RWPE1 (cell line): ENCODE measurements around the gene CTIF.

Experiments used
- CTCF ChIA-PET: fragments of 350-600 bp; sonication (Branson Sonifier 250); formaldehyde crosslinking; extraction: SDS; loops from one replicate; lab custom pipeline; 2021; lab: Yijun Ruan, JAX
- POLR2A ChIA-PET: fragments of 400-600 bp; formaldehyde crosslinking; extraction: SDS; loops from one replicate; lab custom pipeline; 2020; ENCODE audit warnings: antibody characterized with exemption; ENCODE audit not compliant: low non-redundant PET; lab: Yijun Ruan, JAX
- DNase-seq: peaks from one replicate; pipeline ENCODE4 v3.0.0; 2012; ENCODE audit warnings: low spot score
- H3K27ac ChIP-seq: fragments of 450-650 bp; 2 replicates; pipeline ENCODE4 v1.5.1; 2017
- TF ChIP-seq, protein P1 (sequence below): fragments of 450-650 bp; conservative IDR thresholded peaks from 2 replicates; pipeline ENCODE4 v1.5.1; 2017; ENCODE audit warnings: low read depth, mild to moderate bottlenecking

The CTIF gene

DNA sequence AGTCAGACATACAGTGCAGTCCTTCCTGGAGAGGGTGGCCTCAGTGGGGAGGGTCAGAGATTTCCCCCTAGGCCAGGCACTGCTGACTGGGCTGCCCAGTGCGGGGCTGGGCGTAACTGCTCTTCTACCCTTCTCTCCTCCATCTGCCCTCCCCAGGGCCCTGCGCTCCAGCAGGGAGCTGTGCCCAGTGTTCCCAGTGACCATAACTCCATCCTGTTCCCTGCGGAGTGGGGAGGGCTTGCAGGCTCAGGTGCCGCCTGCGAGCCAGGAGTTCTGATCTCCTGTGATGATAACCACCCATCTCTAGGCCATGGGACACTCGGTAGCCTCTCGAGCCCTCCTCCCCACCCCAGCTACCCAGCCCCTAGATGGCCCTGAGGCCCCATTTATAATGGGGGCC lies 304.3 kb downstream of the CTIF start:
- DNase-seq, result no peak
- ChIA-PET POLR2A (no interaction called here), CTCF (interaction anchor here (0.6 kb wide), 1 partner anchor 497 kb away, joined by 4 read pairs; no protein-coding TSS in a partner anchor)
- TF ChIP-seq, protein P1, sequence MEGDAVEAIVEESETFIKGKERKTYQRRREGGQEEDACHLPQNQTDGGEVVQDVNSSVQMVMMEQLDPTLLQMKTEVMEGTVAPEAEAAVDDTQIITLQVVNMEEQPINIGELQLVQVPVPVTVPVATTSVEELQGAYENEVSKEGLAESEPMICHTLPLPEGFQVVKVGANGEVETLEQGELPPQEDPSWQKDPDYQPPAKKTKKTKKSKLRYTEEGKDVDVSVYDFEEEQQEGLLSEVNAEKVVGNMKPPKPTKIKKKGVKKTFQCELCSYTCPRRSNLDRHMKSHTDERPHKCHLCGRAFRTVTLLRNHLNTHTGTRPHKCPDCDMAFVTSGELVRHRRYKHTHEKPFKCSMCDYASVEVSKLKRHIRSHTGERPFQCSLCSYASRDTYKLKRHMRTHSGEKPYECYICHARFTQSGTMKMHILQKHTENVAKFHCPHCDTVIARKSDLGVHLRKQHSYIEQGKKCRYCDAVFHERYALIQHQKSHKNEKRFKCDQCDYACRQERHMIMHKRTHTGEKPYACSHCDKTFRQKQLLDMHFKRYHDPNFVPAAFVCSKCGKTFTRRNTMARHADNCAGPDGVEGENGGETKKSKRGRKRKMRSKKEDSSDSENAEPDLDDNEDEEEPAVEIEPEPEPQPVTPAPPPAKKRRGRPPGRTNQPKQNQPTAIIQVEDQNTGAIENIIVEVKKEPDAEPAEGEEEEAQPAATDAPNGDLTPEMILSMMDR, result no peak
- H3K27ac ChIP-seq, result peak overlapping the region; percentile 11; the same call in 1 of the 2 replicates

DNA sequence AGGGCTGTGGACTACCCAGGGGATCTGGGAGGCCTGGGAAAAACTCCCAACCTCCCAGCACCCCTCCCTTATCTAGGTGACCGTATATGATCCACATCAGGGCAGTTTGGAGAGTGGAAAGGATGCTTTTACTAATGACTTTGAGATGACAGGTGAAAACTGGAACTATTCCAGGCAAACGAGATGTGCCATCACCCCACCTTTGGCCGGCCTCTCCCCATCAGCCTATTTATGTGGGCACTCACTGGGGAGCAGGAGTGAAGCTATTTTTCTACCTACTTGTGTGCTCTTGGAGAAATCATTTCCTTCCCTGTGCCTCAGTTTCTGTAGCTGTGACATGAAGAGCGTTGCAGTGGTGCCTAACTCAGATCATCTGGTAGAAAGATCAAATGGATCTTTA lies 304.8 kb downstream of the CTIF start:
- ChIA-PET CTCF (interaction anchor here (0.6 kb wide), 1 partner anchor 497 kb away, joined by 4 read pairs; no protein-coding TSS in a partner anchor), POLR2A (no interaction called here)
- DNase-seq, result no peak
- H3K27ac ChIP-seq, result no peak overlapping the region; the same call in 1 of the 2 replicates
- TF ChIP-seq, protein P1, result no peak

DNA sequence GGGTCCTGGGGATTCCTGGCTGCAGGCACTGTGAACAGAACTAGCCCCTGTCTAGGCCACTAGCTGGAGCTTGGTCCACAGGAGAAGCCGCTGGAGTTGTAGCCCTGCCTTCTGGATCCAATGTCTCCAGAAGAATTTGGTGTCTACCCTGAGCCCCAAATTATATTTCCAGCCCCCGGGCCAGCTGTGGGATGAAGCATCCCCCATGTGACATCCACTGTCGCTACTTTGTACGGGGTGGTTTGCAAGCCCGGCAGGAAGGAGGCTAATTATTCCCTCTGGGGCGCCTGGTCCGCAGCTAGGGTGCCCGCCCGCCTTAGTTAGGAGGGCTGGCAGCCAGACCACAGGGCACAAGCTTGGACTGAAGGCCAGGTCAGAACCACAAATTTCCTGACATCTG lies 305.4 kb downstream of the CTIF start:
- no peak overlapping the region for H3K27ac ChIP-seq
- ChIA-PET POLR2A (no interaction called here), CTCF (no interaction called here)
- no peak for DNase-seq
- TF ChIP-seq, protein P1, result no peak

DNA sequence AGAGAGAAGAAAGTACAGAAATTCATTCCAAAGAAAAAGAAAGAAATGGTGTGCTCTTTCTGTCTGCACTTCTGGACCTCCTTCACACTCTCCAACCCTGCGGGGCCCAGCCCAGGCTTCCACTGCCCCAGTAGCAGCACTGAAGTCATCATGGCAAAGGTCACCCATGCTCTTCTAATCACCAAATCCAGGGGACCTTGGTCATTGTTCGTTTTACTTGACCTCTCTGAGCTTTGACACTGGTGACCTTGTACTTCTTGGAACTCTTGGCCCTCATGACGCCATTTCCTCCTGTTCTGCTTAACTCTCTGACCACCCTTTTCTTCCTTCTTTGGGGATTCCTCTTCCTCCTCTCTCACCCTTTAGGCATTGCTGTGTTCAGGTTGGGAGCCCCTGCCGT lies 306.3 kb downstream of the CTIF start:
- DNase-seq, result no peak
- TF ChIP-seq, protein P1, result no peak
- CTCF ChIA-PET, result no interaction called here
- POLR2A ChIA-PET, result no interaction called here
- no peak overlapping the region for H3K27ac ChIP-seq

DNA sequence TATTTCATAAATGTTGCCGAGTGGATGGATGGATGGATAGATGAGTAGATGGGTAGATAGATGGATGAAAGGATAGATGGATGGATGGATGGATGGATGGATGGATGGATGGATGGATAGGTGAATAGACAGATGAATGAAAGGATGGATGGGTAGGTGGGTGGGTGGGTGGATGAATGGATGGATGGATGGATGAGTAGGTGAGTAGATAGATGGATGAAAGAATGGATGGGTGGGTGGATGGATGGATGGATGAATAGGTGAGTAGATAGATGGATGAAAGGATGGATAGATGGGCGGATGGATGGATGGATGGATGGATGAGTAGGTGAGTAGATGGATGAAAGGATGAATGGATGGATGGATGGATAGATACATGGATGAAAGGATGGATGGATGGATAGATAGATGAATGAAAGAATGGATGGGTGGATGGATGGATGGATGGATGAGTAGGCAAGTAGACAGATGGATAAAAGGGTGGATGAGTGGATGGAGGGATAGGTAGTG lies 307.6 kb downstream of the CTIF start:
- CTCF ChIA-PET, result no interaction called here
- POLR2A ChIA-PET, result no interaction called here
- TF ChIP-seq, protein P1, result no peak
- no peak overlapping the region for H3K27ac ChIP-seq
- DNase-seq, result no peak

DNA sequence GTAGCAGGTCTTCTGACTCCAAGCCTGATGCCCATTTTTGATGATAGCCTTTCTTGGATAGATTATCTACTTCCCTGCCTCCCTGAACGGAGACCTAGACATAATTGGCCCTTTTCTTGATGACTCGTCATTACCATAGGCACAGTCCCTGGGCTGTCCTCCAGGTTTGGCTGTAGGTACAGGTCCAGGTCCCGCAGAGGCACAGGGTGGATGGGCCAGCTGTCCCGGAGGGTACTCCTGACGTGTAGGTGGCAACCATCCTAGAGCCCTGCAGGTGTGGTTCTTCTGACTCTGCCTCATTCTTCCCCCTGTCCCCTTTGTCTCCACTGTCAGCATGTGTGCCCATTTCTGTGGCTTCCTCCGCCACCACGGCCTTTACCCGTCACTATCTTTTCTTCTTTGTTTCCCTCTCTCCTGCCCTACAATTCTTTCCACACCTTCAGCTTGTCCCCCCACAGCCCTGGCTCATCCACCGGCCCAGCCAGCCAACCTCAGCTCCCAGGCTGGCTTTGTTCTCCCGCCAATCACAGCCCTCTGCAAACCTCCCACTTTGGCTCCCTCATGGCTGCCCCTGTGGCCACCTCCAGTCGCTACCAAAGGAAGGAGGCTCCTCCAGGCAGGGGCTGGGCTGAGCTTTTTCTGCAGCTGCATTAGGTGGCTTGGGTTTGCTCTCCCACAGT lies 309.1 kb downstream of the CTIF start:
- peak overlapping the region; percentile 96 for H3K27ac ChIP-seq

More for the DNA sequence above, 309.1 kb downstream of the CTIF start:
- no peak for DNase-seq
- ChIA-PET POLR2A (no interaction called here), CTCF (no interaction called here)
- TF ChIP-seq, protein P1, result no peak
